ENCODE results near the gene SEMA7A. TPM values are rescaled to one million over a fixed set of nuclear protein-coding genes. Genes with fewer than 3 reads are reported as not detected.
"Not testable (repeated sequence)": the region's sequence is repeated elsewhere in the genome, so short reads cannot be mapped to it uniquely, and the experiment has no call there.

The SEMA7A gene
- 1 to 10 TPM; 6.6 to 7.9 (median 7.4) TPM for polyA plus RNA-seq (ENCODE audit: insufficient read length in 4 of 4)

DNA sequence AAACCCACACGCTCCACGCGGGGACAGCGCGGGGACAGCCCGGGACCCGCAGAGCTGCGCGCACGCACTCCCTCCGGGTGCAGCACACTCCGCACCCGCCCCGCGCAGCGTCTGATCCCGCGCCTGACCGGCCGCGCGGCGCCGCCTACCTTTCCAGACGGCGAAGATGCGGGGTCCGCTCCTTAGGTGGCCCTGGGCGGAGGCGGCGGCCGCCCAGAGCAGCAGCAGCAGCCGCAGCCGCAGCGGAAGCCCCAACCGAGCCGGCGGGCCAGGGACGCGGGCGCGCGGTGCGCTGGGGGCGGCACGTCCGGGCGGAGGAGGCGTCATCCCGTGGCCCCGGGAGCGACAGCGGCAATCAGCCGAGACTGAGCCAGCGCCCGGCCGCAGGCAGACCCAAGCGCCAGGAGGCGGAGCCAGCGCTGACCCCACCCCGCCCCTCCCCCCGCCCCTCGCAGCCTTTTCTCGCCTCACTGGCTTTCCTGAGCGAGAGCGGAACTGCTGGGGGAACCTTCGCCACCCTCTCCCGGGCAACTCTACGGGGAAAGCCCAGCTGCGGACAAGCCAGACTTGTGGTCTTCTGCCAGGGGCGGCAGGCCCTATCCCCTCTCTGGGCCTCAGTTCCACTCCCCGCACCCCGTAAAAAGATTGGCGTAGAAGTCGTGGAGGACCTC lies at the start of gene SEMA7A:
TSS of gene SEMA7A (minus strand) at position 367 of the 671 bp plus-strand sequence. CDS start at position 327, 40 bp downstream.
- DNase-seq (ENCODE audit: low read depth in 4 of 4, low spot score in 3 of 4): peak; percentile 47 to 69 (median 66)

DNA sequence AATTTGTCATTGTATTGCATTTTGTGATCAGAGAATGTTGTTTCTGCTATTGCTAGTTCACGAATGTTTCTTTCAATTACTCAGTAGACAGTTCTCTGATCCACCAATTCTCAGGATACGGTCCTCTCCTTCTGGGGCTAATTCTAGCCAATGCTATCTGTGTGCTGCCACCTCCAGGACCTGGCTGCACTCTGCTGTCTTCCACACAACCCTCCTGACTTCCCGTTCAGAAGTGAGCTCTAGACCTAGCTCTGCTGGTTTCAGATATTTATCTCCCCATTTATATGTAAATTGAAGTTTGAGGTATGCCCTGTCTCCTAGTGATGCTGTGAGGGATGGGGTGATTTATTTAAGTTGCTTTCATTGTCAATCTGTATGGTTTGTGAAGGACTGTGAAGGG lies 48.9 kb upstream of the SEMA7A start:
- DNase-seq (ENCODE audit: low read depth in 4 of 4, low spot score in 3 of 4): no peak

GRCh38 chr15:74480364-74480763 lies 46.6 kb upstream of the SEMA7A start:
- not testable (repeated sequence) for DNase-seq (ENCODE audit: low read depth in 4 of 4, low spot score in 3 of 4)

DNA sequence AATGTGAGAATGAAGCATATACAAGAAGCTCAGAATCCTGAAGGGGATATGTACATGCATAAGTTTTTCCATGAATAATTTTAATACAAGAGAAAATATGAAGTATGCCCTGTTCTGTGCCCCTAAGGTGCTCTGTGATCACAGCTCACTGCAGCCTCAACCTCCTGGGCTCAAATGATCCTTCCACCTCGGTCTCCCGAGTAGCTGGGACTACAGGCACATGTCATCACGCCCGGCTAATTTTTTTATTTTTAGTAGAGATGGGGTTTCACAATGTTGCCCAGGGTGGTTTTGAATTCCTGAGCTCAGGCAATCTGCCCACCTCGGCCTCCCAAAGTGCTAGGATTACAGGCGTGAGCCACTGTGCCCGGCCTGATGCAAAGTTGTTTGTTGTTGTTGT lies 37.9 kb upstream of the SEMA7A start:
- DNase-seq (ENCODE audit: low read depth in 4 of 4, low spot score in 3 of 4): not testable (repeated sequence)

- no peak for DNase-seq (ENCODE audit: low read depth in 4 of 4, low spot score in 3 of 4)
Observed at GRCh38 chr15:74470631-74471395, 37.1 kb upstream of the SEMA7A start.

GRCh38 chr15:74468341-74469032 lies 34.7 kb upstream of the SEMA7A start:
- DNase-seq (ENCODE audit: low read depth in 4 of 4, low spot score in 3 of 4): no peak

GRCh38 chr15:74466570-74466969 lies 32.8 kb upstream of the SEMA7A start:
- no peak for DNase-seq (ENCODE audit: low read depth in 4 of 4, low spot score in 3 of 4)

DNA sequence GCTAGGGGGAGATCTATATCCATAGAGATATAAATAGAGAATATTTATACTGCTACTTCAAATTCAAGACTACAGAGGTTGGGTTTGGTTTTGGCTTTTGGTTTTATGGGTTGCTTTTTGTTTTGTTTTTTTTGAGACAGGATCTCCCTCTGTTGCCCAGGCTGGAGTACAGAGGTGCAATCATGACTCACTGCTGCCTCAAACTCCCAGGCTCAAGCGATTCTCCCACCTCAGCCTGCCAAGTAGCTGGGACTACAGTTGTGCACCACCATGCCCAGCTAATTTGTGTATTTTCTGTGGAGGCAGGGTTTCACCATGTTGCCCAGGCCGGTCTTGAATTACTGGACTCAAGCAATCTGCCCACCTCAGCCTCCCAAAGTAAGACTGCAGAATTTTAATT lies 31.1 kb upstream of the SEMA7A start:
- no peak for DNase-seq (ENCODE audit: low read depth in 4 of 4, low spot score in 3 of 4)

DNA sequence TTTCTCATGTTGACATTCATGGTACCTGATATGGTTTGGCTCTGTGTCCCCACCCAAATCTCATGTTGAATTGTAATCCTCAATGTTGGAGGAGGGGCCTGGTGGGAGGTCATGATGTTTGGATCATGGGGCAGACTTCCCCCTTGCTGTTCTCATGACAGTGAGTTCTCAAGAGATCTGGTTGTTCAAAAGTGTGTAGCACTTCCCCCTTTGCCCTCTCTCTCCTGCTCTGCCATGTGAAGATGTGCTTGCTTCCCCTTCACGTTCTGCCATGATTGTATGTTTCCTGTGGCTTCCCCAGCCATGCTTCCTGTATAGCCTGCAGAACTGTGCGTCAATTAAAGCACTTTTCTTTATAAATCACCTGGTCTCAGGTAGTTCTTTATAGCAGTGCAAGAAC lies 30.5 kb upstream of the SEMA7A start:
- DNase-seq (ENCODE audit: low read depth in 4 of 4, low spot score in 3 of 4): no peak

DNA sequence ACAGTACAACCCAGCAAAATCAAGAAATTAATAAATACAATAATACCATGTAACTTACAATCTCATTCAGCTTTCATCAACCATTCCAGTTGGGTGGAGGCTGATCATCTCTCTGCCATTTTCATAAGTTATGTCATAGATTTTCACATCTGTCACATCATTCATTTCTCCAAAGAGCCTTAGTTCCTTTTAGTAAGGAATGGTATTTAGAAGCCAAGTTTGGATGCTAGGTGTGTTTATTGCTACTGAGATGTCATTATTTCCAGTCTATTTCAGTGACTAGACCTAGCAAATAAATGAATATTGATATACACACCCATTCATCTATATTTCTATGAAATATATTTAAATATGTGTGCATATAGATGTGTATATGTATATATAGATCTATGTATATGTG lies 29.9 kb upstream of the SEMA7A start:
- no peak for DNase-seq (ENCODE audit: low read depth in 4 of 4, low spot score in 3 of 4)

DNA sequence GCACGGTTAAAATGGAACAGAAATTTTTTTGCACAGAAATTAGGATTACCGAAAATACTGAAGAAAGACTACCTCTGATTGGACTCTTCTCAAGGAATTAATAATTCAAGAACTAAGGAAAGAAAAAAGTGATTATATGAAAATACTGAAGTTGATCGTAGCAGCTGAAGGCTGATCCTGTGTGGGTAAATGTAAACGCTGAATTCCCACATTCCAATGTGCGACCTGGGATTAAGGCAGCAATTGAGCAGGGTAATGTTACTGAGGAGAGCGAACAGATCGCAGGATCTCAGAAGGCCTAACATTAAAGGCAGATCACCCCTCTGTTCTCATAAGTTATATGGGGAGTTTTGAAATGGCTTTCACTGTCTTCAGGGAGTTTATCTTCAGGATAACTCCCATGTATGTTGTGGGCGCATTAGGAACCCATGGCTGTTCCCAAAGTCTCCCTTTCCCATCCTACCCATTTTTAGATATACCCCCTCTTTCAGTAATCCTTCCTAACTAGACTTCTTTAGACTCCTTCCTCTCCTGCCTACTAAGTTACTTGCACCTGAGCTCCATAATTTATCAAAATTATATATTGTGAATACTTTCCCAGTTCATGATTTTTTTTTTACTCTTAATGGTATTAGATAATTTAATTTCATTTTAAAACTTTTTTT lies 28.2 kb upstream of the SEMA7A start:
- DNase-seq (ENCODE audit: low read depth in 4 of 4, low spot score in 3 of 4): peak in 1 of 4 donors; percentile 6

GRCh38 chr15:74460871-74461846 lies 27.4 kb upstream of the SEMA7A start, which contains the start of gene UBL7:
UBL7 (minus strand) TSS chr15:74461160; CDS start chr15:74458867, 2,293 bp downstream.
- DNase-seq (ENCODE audit: low read depth in 4 of 4, low spot score in 3 of 4): peak; percentile 87 to 95 (median 93)

DNA sequence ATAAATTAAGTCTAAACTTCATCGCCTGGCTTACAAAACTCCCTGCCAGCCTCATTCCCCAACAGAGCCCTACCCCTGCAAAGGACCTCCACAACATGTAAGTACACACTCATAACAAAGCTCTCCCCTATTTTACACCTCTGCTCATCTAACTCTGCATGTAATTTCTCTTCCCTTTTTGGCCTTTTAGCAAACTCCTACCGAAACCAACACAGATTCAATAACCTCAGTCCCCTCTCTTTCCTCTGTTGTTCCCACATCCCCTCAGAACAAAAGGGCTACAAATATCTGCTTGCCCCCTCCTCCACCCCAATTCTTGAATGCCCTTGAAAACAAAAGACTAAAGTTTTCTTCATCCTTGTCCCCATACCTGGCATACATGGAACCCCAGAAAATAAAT lies 26.5 kb upstream of the SEMA7A start:
- no peak for DNase-seq (ENCODE audit: low read depth in 4 of 4, low spot score in 3 of 4)

GRCh38 chr15:74459798-74460197 lies 26.0 kb upstream of the SEMA7A start:
- not testable (repeated sequence) for DNase-seq (ENCODE audit: low read depth in 4 of 4, low spot score in 3 of 4)

DNA sequence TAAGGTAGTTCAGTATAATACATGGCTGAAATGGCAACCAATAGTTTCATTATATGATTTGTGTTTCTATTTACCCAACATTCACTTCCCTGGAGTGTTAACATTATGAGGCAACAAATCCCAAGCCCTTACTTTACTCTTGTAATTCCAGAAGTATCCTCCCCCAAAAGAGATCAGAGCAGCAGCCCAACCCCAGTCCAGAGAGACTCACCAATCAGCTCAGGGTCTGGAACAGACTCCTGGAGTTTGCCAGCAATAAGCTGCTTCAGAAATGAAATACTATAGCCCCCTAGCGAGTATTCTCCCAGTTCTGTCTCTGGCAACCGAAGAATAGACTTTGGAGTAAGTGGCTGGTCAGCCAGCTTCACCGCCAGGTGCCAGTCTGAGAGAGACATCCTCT lies 24.7 kb upstream of the SEMA7A start:
- no peak for DNase-seq (ENCODE audit: low read depth in 4 of 4, low spot score in 3 of 4)

- DNase-seq (ENCODE audit: low read depth in 4 of 4, low spot score in 3 of 4): not testable (repeated sequence)
Observed at GRCh38 chr15:74457036-74457435, 23.3 kb upstream of the SEMA7A start.

DNA sequence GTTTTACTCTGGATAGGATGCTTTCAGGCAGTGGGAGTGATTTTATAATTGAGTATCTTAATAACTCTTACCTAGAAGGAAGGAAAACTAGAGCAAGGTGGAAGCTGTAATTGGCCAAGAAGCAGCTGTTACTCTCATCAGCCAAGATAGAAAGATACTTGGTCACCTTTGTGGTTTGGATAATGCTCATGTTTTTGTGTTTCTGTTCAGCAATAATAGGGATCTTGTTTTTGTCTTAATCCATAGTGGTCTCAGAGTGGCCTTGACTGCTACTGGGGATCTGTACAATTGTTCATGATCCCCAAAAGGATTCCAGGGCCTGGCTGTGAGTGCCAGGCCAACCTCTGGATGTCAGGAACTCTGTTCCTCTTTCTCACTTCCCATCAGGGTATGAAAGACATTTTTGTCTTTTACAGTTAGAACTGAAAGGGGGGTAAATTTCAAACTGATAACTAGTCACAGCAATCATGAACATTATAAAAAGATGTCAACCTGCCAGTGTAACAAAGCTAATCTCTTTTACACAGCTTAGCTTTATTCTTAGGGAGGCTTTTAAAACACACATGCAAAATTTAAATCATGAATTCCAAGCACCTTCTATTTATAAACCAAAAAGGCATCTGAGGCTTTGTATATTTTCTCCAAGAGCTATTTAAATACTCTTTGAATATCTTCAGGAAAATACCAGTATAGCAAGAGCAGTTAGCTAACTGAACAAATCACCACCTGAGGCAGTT lies 21.2 kb upstream of the SEMA7A start:
- DNase-seq (ENCODE audit: low read depth in 4 of 4, low spot score in 3 of 4): no peak

GRCh38 chr15:74453925-74454763 lies 20.4 kb upstream of the SEMA7A start:
- no peak for DNase-seq (ENCODE audit: low read depth in 4 of 4, low spot score in 3 of 4)

Data from right renal pelvis (tissue), 4 donors.